GM19455 (cell line): ENCODE results near the gene FCGR1A.
"Not testable (repeated sequence)": the region's sequence is repeated elsewhere in the genome, so short reads cannot be mapped to it uniquely, and the experiment has no call there.

Source experiments
- ATAC-seq: cut with Tn5 transposase; IDR thresholded peaks from one replicate; pipeline ENCODE4 v1.9.1; 2021; ENCODE audit not compliant: unreplicated experiment

The FCGR1A gene

DNA sequence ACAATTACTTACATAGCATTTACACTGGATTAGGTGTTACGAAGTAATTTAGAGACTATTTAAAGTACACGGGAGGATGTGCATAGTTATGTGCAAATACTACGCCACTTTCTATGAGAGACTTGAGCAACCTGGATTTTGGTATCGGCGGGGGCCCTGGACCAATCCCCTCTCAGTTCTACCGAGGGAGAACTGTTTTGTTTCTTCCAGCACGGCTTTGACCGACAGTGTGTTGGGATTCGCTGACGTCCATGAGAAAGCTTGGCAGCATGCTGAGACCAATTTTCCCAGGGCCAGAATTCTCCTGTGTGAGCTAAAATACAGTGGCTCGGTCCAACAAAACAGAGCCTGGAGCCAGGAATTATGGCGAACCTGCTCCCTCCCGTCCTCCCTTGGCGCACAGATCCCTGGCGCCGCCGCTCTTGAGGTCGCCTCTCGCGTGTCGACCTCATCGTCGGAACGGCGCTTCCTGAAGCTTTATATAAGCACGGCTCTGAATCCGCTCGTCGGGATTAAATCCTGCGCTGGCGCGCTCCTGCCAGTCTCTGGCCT, 49.3 kb downstream of the FCGR1A start:
- not testable (repeated sequence) for ATAC-seq

DNA sequence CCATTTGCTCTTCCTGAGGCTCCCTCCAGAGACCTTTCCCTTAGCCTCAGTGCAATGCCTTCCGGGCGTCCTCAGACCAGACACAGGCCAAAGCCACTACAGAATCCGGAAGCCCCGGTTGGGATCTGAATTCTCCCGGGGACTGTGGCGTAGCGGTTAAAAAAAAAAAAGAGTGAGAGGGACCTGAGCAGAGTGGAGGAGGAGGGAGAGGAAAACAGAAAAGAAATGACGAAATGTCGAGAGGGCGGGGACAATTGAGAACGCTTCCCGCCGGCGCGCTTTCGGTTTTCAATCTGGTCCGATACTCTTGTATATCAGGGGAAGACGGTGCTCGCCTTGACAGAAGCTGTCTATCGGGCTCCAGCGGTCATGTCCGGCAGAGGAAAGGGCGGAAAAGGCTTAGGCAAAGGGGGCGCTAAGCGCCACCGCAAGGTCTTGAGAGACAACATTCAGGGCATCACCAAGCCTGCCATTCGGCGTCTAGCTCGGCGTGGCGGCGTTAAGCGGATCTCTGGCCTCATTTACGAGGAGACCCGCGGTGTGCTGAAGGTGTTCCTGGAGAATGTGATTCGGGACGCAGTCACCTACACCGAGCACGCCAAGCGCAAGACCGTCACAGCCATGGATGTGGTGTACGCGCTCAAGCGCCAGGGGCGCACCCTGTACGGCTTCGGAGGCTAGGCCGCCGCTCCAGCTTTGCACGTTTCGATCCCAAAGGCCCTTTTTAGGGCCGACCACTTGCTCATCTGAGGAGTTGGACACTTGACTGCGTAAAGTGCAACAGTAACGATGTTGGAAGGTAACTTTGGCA, 50.0 kb downstream of the FCGR1A start:
- ATAC-seq, result peak; percentile 66

DNA sequence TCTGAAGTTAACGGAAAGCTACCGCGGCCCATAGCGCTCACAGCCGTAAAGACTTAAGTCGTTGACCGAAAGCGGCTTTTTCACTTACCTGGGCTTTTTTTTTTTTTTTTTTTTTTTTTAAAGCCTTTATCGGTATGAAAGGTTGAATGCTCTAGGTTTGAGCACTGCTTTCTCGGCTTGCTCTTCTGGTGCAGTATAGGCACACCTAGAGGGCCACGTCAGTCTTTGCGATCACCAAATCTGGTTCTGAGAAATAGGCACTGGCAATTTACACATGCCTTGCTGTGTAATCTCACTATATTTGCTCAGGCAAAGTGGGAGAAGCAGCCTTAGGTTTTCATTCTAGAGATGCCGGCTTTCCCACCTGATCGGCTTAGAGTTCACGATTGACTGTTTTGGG, 50.6 kb downstream of the FCGR1A start:
- peak; percentile 11 for ATAC-seq

DNA sequence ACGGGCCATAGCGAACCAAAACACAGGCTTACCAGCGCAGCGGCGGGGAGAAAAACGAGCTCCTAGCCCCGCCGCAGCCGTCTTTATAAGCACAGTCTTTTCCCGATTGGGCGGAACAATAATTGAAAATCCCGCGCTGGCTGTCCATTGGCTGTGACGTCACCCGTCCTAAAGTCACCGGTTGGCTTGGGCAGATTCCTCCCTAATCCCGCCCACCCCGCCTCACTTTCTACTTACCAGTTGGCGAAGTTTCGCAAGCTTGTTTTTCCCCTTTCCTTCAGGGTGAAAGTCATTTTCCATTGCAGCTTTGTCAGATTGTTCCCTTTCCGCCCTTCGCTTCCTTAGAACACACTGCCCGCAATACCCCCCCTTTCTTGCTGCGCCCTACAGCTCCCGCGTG, 58.7 kb downstream of the FCGR1A start:
- not testable (repeated sequence) for ATAC-seq
